ENCODE data around the gene ANGPT4.
"Not testable (repeated sequence)": the region's sequence is repeated elsewhere in the genome, so short reads cannot be mapped to it uniquely, and the experiment has no call there.

Gene ANGPT4

GRCh38 chr20:909641-910040 is 6.5 kb downstream of the ANGPT4 start:
- no peak for DNase-seq (ENCODE audit: low read depth, low spot score)
- no peak overlapping the region for H3K9ac ChIP-seq (ENCODE audit: insufficient read length)
- no peak for TF ChIP-seq FOXP2 (optimal IDR thresholded peaks at IDR 0.05; ENCODE audit: control extremely low read depth, extremely low read length, insufficient read depth)
- TF ChIP-seq POLR2AphosphoS5 (IDR thresholded peaks at IDR 0.05; ENCODE audit: borderline replicate concordance, low read depth, low read length) = no peak
- H3K36me3 ChIP-seq (ENCODE audit: insufficient read depth, low read length) = no peaks in the 10 kb centered on the region
- no peaks in the 10 kb centered on the region for H3K9me3 ChIP-seq (ENCODE audit: low read depth, low read length)
- H3K27ac ChIP-seq = no peak overlapping the region
- no peak overlapping the region for H3K4me3 ChIP-seq

- no peak for DNase-seq (ENCODE audit: low read depth, low spot score)
- Histone ChIP-seq H3K9me3 (ENCODE audit: low read depth, low read length) (no peaks in the 10 kb centered on the region), H3K4me3 (no peak overlapping the region), H3K9ac (ENCODE audit: insufficient read length) (no peak overlapping the region), H3K36me3 (ENCODE audit: insufficient read depth, low read length) (no peaks in the 10 kb centered on the region), H3K27ac (no peak overlapping the region)
- TF ChIP-seq POLR2AphosphoS5 (IDR thresholded peaks at IDR 0.05; ENCODE audit: borderline replicate concordance, low read depth, low read length) = no peak
- TF ChIP-seq FOXP2 (optimal IDR thresholded peaks at IDR 0.05; ENCODE audit: control extremely low read depth, extremely low read length, insufficient read depth) = no peak
- TF ChIP-seq EZH2 (IDR thresholded peaks at IDR 0.05) = no peak
Measured at GRCh38 chr20:906703-907270, 9.3 kb downstream of the ANGPT4 start.

GRCh38 chr20:906001-906520 is 10.1 kb downstream of the ANGPT4 start:
- H3K36me3 ChIP-seq (ENCODE audit: insufficient read depth, low read length) = no peaks in the 10 kb centered on the region
- DNase-seq (ENCODE audit: low read depth, low spot score) = no peak
- H3K9ac ChIP-seq (ENCODE audit: insufficient read length) = no peak overlapping the region
- TF ChIP-seq POLR2AphosphoS5 (IDR thresholded peaks at IDR 0.05; ENCODE audit: borderline replicate concordance, low read depth, low read length) = no peak
- TF ChIP-seq EZH2 (IDR thresholded peaks at IDR 0.05) = no peak
- no peak for TF ChIP-seq FOXP2 (optimal IDR thresholded peaks at IDR 0.05; ENCODE audit: control extremely low read depth, extremely low read length, insufficient read depth)
- H3K4me3 ChIP-seq = no peak overlapping the region
- H3K27ac ChIP-seq = no peak overlapping the region
- H3K9me3 ChIP-seq (ENCODE audit: low read depth, low read length) = no peaks in the 10 kb centered on the region

- H3K36me3 ChIP-seq (ENCODE audit: insufficient read depth, low read length) = no peaks in the 10 kb centered on the region
- H3K9me3 ChIP-seq (ENCODE audit: low read depth, low read length) = no peaks in the 10 kb centered on the region
- no peak overlapping the region for H3K27ac ChIP-seq
- no peak for DNase-seq (ENCODE audit: low read depth, low spot score)
- H3K4me3 ChIP-seq = no peak overlapping the region
- H3K9ac ChIP-seq (ENCODE audit: insufficient read length) = no peak overlapping the region
- TF ChIP-seq FOXP2 (optimal IDR thresholded peaks at IDR 0.05; ENCODE audit: control extremely low read depth, extremely low read length, insufficient read depth) (no peak), EZH2 (IDR thresholded peaks at IDR 0.05) (no peak), POLR2AphosphoS5 (IDR thresholded peaks at IDR 0.05; ENCODE audit: borderline replicate concordance, low read depth, low read length) (no peak)
Measured at GRCh38 chr20:905396-905961, 10.7 kb downstream of the ANGPT4 start.

GRCh38 chr20:904039-904545 is 12.0 kb downstream of the ANGPT4 start:
- TF ChIP-seq FOXP2 (optimal IDR thresholded peaks at IDR 0.05; ENCODE audit: control extremely low read depth, extremely low read length, insufficient read depth) (no peak), EZH2 (IDR thresholded peaks at IDR 0.05) (no peak), POLR2AphosphoS5 (IDR thresholded peaks at IDR 0.05; ENCODE audit: borderline replicate concordance, low read depth, low read length) (no peak)

GRCh38 chr20:897436-897835 is 18.7 kb downstream of the ANGPT4 start:
- H3K4me3 ChIP-seq; H3K36me3 ChIP-seq (ENCODE audit: insufficient read depth, low read length); H3K9me3 ChIP-seq (ENCODE audit: low read depth, low read length); DNase-seq (ENCODE audit: low read depth, low spot score); H3K27ac ChIP-seq; H3K9ac ChIP-seq (ENCODE audit: insufficient read length): not testable (repeated sequence)

More at GRCh38 chr20:904039-904545, 12.0 kb downstream of the ANGPT4 start:
- H3K9ac ChIP-seq (ENCODE audit: insufficient read length) = no peak overlapping the region
- no peak for DNase-seq (ENCODE audit: low read depth, low spot score)
- H3K27ac ChIP-seq = no peak overlapping the region
- no peaks in the 10 kb centered on the region for H3K36me3 ChIP-seq (ENCODE audit: insufficient read depth, low read length)
- no peak overlapping the region for H3K4me3 ChIP-seq
- no peaks in the 10 kb centered on the region for H3K9me3 ChIP-seq (ENCODE audit: low read depth, low read length)

GRCh38 chr20:896501-897025 is 19.6 kb downstream of the ANGPT4 start:
- Histone ChIP-seq H3K9ac (ENCODE audit: insufficient read length) (no peak overlapping the region), H3K27ac (no peak overlapping the region), H3K9me3 (ENCODE audit: low read depth, low read length) (no peaks in the 10 kb centered on the region), H3K36me3 (ENCODE audit: insufficient read depth, low read length) (no peaks in the 10 kb centered on the region), H3K4me3 (no peak overlapping the region)
- no peak for DNase-seq (ENCODE audit: low read depth, low spot score)
- TF ChIP-seq FOXP2 (optimal IDR thresholded peaks at IDR 0.05; ENCODE audit: control extremely low read depth, extremely low read length, insufficient read depth) (no peak), EZH2 (IDR thresholded peaks at IDR 0.05) (no peak), POLR2AphosphoS5 (IDR thresholded peaks at IDR 0.05; ENCODE audit: borderline replicate concordance, low read depth, low read length) (no peak)

- not testable (repeated sequence) for DNase-seq (ENCODE audit: low read depth, low spot score); H3K27ac ChIP-seq; H3K9me3 ChIP-seq (ENCODE audit: low read depth, low read length); H3K36me3 ChIP-seq (ENCODE audit: insufficient read depth, low read length); H3K4me3 ChIP-seq; H3K9ac ChIP-seq (ENCODE audit: insufficient read length)
Measured at GRCh38 chr20:892371-892770, 23.8 kb downstream of the ANGPT4 start.

- Histone ChIP-seq H3K9ac (ENCODE audit: insufficient read length) (no peak overlapping the region), H3K9me3 (ENCODE audit: low read depth, low read length) (no peaks in the 10 kb centered on the region), H3K36me3 (ENCODE audit: insufficient read depth, low read length) (no peaks in the 10 kb centered on the region), H3K4me3 (no peak overlapping the region), H3K27ac (no peak overlapping the region)
- DNase-seq (ENCODE audit: low read depth, low spot score) = no peak
- no peak for TF ChIP-seq FOXP2 (optimal IDR thresholded peaks at IDR 0.05; ENCODE audit: control extremely low read depth, extremely low read length, insufficient read depth)
- TF ChIP-seq POLR2AphosphoS5 (IDR thresholded peaks at IDR 0.05; ENCODE audit: borderline replicate concordance, low read depth, low read length) = no peak
- no peak for TF ChIP-seq EZH2 (IDR thresholded peaks at IDR 0.05)
Measured at GRCh38 chr20:891706-892080, 24.4 kb downstream of the ANGPT4 start.

Data from SK-N-MC (cell line).